ENCODE results near the gene DNAAF9.

Gene DNAAF9

GRCh38 chr20:3371754-3372153, 35.7 kb downstream of the DNAAF9 start:
- no peak for DNase-seq (ENCODE audit: low read depth)

- no peak for DNase-seq (ENCODE audit: low read depth)
Measured at GRCh38 chr20:3367089-3367488, 40.4 kb downstream of the DNAAF9 start.

DNA sequence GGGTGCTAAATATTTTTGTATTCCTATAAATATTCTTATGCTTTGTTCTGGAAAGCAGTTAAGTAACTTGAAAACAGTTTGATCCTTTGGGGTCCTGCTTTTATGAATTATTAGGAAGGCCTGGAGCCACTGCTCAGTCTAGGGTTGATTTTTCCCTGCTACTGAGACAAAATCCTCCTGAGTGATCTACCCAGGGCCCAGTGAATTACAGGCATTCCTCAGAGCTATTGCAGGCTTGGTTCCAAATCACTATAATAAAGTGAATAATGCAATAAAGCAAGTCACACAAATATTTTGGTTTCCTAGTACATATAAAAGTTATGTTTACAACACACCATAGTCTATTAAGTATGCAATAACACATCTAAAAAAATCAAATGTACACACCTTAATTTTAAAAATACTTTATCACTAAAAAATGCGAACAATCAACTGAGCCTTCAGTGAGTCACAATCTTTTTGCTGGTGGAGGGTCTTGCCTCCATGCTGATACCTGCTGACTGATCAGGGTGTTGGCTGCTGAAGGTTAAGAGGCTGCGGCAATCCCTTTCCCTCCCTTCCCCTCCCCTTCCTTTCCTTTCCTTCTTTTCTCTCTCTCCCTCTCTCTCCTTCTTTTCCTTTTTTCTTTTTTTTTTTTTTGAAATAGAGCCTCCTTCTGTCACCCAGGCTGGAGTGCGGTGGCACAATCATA, 43.0 kb downstream of the DNAAF9 start:
- DNase-seq (ENCODE audit: low read depth), result no peak

DNA sequence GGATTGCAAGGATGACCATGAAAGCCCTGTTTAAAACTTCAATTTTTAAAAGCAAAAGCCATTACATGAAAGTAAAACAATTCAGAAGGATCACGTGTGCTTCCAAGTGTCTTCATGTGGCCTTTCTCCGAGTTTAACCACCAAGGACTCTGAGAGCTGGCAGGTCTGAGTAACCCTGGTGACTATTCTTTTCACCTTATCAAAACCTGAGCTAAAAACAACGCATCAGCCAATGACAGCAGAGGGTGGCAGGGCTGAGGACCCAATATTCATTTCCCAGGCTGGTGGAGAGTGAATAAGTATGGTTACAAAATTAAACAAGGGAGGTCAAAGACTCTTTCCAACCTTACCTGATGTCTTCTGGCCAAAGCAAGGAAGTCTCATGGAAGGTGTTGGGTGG, 46.7 kb downstream of the DNAAF9 start:
- no peak for DNase-seq (ENCODE audit: low read depth)

GRCh38 chr20:3358676-3359340, 48.7 kb downstream of the DNAAF9 start:
- DNase-seq (ENCODE audit: low read depth), result no peak
